ENCODE measurements around the gene GOLGA3. TPM values are rescaled to one million over a fixed set of nuclear protein-coding genes. Genes with fewer than 3 reads are reported as not detected.
"Not testable (repeated sequence)": the region's sequence is repeated elsewhere in the genome, so short reads cannot be mapped to it uniquely, and the experiment has no call there.

GOLGA3 gene
- total RNA-seq, 1 donor from 2014 or later: 110 TPM

- not testable (repeated sequence) for DNase-seq (ENCODE audit: extremely low read depth, low read depth, low spot score)
Observed at GRCh38 chr12:132844681-132845080, 16.0 kb upstream of the GOLGA3 start.

- DNase-seq (ENCODE audit: extremely low read depth, low read depth, low spot score): no peak
Observed at GRCh38 chr12:132842449-132843045, 13.9 kb upstream of the GOLGA3 start.

GRCh38 chr12:132841151-132841550 is 12.5 kb upstream of the GOLGA3 start:
- no peak for DNase-seq (ENCODE audit: extremely low read depth, low read depth, low spot score)

- no peak for DNase-seq (ENCODE audit: extremely low read depth, low read depth, low spot score)
Observed at GRCh38 chr12:132840536-132840935, 11.9 kb upstream of the GOLGA3 start.

GRCh38 chr12:132839558-132840235 is 11.0 kb upstream of the GOLGA3 start:
- DNase-seq (ENCODE audit: extremely low read depth, low read depth, low spot score): no peak

- DNase-seq (ENCODE audit: extremely low read depth, low read depth, low spot score): no peak
Observed at GRCh38 chr12:132838410-132839080, 9.9 kb upstream of the GOLGA3 start.

GRCh38 chr12:132837693-132838409 is 9.2 kb upstream of the GOLGA3 start:
- DNase-seq (ENCODE audit: extremely low read depth, low read depth, low spot score): no peak

- DNase-seq (ENCODE audit: extremely low read depth, low read depth, low spot score): no peak
Observed at GRCh38 chr12:132836795-132837331, 8.2 kb upstream of the GOLGA3 start.

- not testable (repeated sequence) for DNase-seq (ENCODE audit: extremely low read depth, low read depth, low spot score)
Observed at GRCh38 chr12:132836230-132836629, 7.6 kb upstream of the GOLGA3 start.

- DNase-seq (ENCODE audit: extremely low read depth, low read depth, low spot score): no peak
Observed at GRCh38 chr12:132835076-132836025, 6.7 kb upstream of the GOLGA3 start.

GRCh38 chr12:132834181-132834711 is 5.6 kb upstream of the GOLGA3 start:
- no peak for DNase-seq (ENCODE audit: extremely low read depth, low read depth, low spot score)

- DNase-seq (ENCODE audit: extremely low read depth, low read depth, low spot score): no peak
Observed at GRCh38 chr12:132833341-132833740, 4.7 kb upstream of the GOLGA3 start.

GRCh38 chr12:132831771-132832170 is 3.1 kb upstream of the GOLGA3 start:
- DNase-seq (ENCODE audit: extremely low read depth, low read depth, low spot score): no peak

GRCh38 chr12:132827763-132828703 is 636 bp downstream of the GOLGA3 start:
- DNase-seq (ENCODE audit: extremely low read depth, low read depth, low spot score): no peak

GRCh38 chr12:132825861-132826260 is 2.8 kb downstream of the GOLGA3 start:
- no peak for DNase-seq (ENCODE audit: extremely low read depth, low read depth, low spot score)

GRCh38 chr12:132825089-132825488 is 3.6 kb downstream of the GOLGA3 start:
- no peak for DNase-seq (ENCODE audit: extremely low read depth, low read depth, low spot score)

- no peak for DNase-seq (ENCODE audit: extremely low read depth, low read depth, low spot score)
Observed at GRCh38 chr12:132824053-132824452, 4.6 kb downstream of the GOLGA3 start.

GRCh38 chr12:132818562-132818961 is 10.1 kb downstream of the GOLGA3 start:
- DNase-seq (ENCODE audit: extremely low read depth, low read depth, low spot score): no peak

GRCh38 chr12:132814232-132814631 is 14.4 kb downstream of the GOLGA3 start:
- no peak for DNase-seq (ENCODE audit: extremely low read depth, low read depth, low spot score)
